ENCODE measurements around the gene PIAS1. TPM values are rescaled to one million over a fixed set of nuclear protein-coding genes. Genes with fewer than 3 reads are reported as not detected.

PIAS1 gene
- total RNA-seq, 1 experiment from 2014 or later, result 32.9 TPM

GRCh38 chr15:68203956-68204355 lies 149.8 kb downstream of the PIAS1 start:
- H3K4me1 Mint-ChIP-seq (ENCODE audit: insufficient read depth, unreplicated experiment), result no peaks in the 10 kb centered on the region
- no peaks in the 10 kb centered on the region for H3K27me3 Mint-ChIP-seq (ENCODE audit: insufficient read depth, unreplicated experiment)
- intact Hi-C loops (cut with micrococcal nuclease), result no loop called here
- H3K9me3 Mint-ChIP-seq (ENCODE audit: unreplicated experiment), result no peaks in the 10 kb centered on the region
- TF ChIP-seq, protein P1, sequence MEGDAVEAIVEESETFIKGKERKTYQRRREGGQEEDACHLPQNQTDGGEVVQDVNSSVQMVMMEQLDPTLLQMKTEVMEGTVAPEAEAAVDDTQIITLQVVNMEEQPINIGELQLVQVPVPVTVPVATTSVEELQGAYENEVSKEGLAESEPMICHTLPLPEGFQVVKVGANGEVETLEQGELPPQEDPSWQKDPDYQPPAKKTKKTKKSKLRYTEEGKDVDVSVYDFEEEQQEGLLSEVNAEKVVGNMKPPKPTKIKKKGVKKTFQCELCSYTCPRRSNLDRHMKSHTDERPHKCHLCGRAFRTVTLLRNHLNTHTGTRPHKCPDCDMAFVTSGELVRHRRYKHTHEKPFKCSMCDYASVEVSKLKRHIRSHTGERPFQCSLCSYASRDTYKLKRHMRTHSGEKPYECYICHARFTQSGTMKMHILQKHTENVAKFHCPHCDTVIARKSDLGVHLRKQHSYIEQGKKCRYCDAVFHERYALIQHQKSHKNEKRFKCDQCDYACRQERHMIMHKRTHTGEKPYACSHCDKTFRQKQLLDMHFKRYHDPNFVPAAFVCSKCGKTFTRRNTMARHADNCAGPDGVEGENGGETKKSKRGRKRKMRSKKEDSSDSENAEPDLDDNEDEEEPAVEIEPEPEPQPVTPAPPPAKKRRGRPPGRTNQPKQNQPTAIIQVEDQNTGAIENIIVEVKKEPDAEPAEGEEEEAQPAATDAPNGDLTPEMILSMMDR (IDR thresholded peaks at IDR 0.05; ENCODE audit: unreplicated experiment), result no peak
- H3K4me3 Mint-ChIP-seq (ENCODE audit: unreplicated experiment), result no peak overlapping the region
- no peak overlapping the region for H3K27ac Mint-ChIP-seq (ENCODE audit: low read depth, unreplicated experiment)
- BruUV-seq (replicated peaks), result no TSS peak
- no peak for DNase-seq (ENCODE audit: unreplicated experiment)
- H3K36me3 Mint-ChIP-seq (ENCODE audit: insufficient read depth, unreplicated experiment), result peaks cover 20% of the 10 kb centered on the region
- ChIA-PET POLR2A (no interaction called here), CTCF (no interaction called here)

DNA sequence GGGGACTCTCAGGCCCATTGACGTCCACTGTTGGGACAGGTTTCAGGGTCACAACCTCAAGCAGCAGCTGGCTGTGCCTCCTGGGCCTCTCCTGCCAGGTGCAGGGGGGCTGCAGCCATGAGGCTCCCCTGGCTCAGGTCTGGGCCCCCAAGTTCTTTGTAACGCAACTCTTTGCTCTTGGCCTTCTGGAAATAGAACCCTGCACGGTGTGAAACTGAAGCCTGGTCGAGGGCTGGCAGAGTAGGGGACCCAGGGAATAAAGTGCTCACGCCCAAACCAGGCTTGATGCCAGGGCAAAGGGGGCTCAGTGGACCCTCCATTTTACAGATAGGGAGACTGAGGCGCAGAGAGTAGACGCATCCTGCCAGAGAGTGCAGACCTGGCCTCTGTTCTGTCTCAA lies 150.2 kb downstream of the PIAS1 start:
- no TSS peak for BruUV-seq (replicated peaks)
- POLR2A ChIA-PET, result no interaction called here
- no peak overlapping the region for H3K27ac Mint-ChIP-seq (ENCODE audit: low read depth, unreplicated experiment)

GRCh38 chr15:68204776-68205557 lies 150.9 kb downstream of the PIAS1 start, which contains the start of gene CALML4:
Gene CALML4, minus strand, starts transcription at chr15:68205332. Its CDS starts 85 bp downstream, at chr15:68205247.
- ChIA-PET CTCF (no interaction called here), POLR2A (no interaction called here)
- TF ChIP-seq, protein P1 (IDR thresholded peaks at IDR 0.05; ENCODE audit: unreplicated experiment), result no peak
- no peak for DNase-seq (ENCODE audit: unreplicated experiment)
- Mint-ChIP-seq H3K36me3 (ENCODE audit: insufficient read depth, unreplicated experiment) (peaks cover 10% of the 10 kb centered on the region), H3K4me1 (ENCODE audit: insufficient read depth, unreplicated experiment) (peaks cover 6% of the 10 kb centered on the region), H3K9me3 (ENCODE audit: unreplicated experiment) (no peaks in the 10 kb centered on the region), H3K4me3 (ENCODE audit: unreplicated experiment) (no peak within 1 kb of the TSS), H3K27ac (ENCODE audit: low read depth, unreplicated experiment) (no peak within 1 kb of the TSS), H3K27me3 (ENCODE audit: insufficient read depth, unreplicated experiment) (no peaks in the 10 kb centered on the region)
- BruUV-seq (replicated peaks), result no TSS peak
- intact Hi-C loops (cut with micrococcal nuclease), result no loop called here

More for the DNA sequence above, 150.2 kb downstream of the PIAS1 start:
- Mint-ChIP-seq H3K4me1 (ENCODE audit: insufficient read depth, unreplicated experiment) (no peaks in the 10 kb centered on the region), H3K4me3 (ENCODE audit: unreplicated experiment) (no peak overlapping the region), H3K36me3 (ENCODE audit: insufficient read depth, unreplicated experiment) (peaks cover 16% of the 10 kb centered on the region), H3K27me3 (ENCODE audit: insufficient read depth, unreplicated experiment) (no peaks in the 10 kb centered on the region), H3K9me3 (ENCODE audit: unreplicated experiment) (no peaks in the 10 kb centered on the region)
- intact Hi-C loops (cut with micrococcal nuclease), result no loop called here
- TF ChIP-seq, protein P1 (IDR thresholded peaks at IDR 0.05; ENCODE audit: unreplicated experiment), result no peak
- CTCF ChIA-PET, result no interaction called here
- DNase-seq (ENCODE audit: unreplicated experiment), result no peak

DNA sequence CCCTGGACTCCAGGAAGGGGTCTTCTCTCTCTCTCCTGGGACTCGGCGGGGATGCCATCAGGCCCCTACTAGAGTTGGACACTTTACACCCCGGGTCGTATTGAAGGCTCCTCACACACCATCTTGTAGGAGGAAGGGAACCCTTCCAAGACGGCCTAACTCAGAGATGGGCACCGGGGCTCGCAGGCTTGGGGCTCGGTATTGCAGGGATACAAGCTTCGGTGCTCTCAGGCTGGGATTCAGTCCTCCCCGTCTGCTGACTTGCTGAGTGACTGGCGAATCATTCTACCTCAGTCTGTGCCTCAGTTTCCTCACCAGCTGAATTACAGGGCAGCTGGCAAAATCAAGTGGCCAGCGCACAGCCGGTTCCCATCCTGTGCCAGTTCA lies 151.4 kb downstream of the PIAS1 start:
- H3K27me3 Mint-ChIP-seq (ENCODE audit: insufficient read depth, unreplicated experiment), result no peaks in the 10 kb centered on the region
- H3K4me3 Mint-ChIP-seq (ENCODE audit: unreplicated experiment), result no peak overlapping the region
- H3K9me3 Mint-ChIP-seq (ENCODE audit: unreplicated experiment), result no peaks in the 10 kb centered on the region
- TF ChIP-seq, protein P1 (IDR thresholded peaks at IDR 0.05; ENCODE audit: unreplicated experiment), result no peak
- BruUV-seq (replicated peaks), result no TSS peak
- POLR2A ChIA-PET, result no interaction called here
- peaks cover 6% of the 10 kb centered on the region for H3K4me1 Mint-ChIP-seq (ENCODE audit: insufficient read depth, unreplicated experiment)
- H3K36me3 Mint-ChIP-seq (ENCODE audit: insufficient read depth, unreplicated experiment), result peaks cover 10% of the 10 kb centered on the region
- H3K27ac Mint-ChIP-seq (ENCODE audit: low read depth, unreplicated experiment), result no peak overlapping the region
- DNase-seq (ENCODE audit: unreplicated experiment), result no peak
- CTCF ChIA-PET, result no interaction called here
- intact Hi-C loops (cut with micrococcal nuclease), result no loop called here
